Measurements from ENCODE around the gene GINS3.
"Not testable (repeated sequence)": the region's sequence is repeated elsewhere in the genome, so short reads cannot be mapped to it uniquely, and the experiment has no call there.

The GINS3 gene

GRCh38 chr16:58393138-58393504, 850 bp downstream of the GINS3 start:
- no peak for DNase-seq

GRCh38 chr16:58396897-58397296, 4.6 kb downstream of the GINS3 start:
- DNase-seq: not testable (repeated sequence)

- DNase-seq: peak; percentile 25 to 69
Observed at GRCh38 chr16:58399718-58400633, 7.7 kb downstream of the GINS3 start.

DNA sequence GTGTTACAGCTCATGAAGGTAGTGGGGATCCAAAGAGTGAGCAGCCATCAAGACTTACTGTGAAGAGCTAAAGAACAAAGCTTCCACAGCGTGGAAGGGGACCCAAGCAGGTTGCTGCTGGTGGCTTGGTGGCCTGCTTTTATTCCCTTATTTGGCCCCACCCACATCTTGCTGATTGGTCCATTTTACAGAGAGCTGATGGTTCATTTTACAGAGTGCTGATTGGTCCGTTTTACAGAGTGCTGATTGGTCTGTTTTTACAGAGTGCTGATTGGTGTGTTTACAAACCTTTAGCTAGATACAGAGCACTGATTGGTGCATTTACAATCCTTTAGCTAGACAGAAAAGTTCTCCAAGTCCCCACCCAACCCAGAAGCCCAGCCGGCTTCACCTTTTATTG, 9.0 kb downstream of the GINS3 start:
- not testable (repeated sequence) for DNase-seq

GRCh38 chr16:58402796-58403195, 10.5 kb downstream of the GINS3 start:
- DNase-seq: no peak

DNA sequence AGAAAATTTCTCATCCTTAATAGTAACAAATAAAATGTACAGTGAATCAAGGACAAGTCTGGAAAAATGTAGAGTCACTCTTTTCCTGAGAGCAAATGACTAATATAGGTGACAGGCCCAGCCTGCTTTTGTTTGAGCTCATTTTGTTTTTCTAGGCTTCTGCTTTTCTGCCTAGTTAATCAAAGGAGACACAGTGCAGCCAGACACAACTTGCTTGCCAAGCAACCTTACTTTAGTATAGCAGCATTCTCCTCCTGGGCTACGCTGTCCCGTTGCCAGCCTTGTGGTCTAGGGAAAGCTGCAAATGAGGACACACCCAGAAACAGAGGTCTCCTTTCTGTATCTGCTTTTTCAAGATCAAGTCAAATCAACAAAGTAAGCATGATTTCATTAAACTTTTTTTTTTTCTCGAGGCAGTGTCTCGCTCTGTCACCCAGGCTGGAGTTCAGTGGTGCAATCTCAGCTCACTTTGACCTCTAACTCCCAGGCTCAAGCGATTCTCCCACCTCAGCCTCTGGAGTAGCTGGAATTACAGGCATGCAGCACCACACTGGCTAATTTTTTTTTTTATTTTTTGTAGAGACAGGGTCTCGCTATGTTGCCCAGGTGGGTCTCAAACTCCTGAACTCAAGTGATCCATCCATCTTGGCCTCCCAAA, 17.2 kb downstream of the GINS3 start:
- DNase-seq: no peak

- DNase-seq: no peak
Observed at GRCh38 chr16:58411336-58411735, 19.1 kb downstream of the GINS3 start.

DNA sequence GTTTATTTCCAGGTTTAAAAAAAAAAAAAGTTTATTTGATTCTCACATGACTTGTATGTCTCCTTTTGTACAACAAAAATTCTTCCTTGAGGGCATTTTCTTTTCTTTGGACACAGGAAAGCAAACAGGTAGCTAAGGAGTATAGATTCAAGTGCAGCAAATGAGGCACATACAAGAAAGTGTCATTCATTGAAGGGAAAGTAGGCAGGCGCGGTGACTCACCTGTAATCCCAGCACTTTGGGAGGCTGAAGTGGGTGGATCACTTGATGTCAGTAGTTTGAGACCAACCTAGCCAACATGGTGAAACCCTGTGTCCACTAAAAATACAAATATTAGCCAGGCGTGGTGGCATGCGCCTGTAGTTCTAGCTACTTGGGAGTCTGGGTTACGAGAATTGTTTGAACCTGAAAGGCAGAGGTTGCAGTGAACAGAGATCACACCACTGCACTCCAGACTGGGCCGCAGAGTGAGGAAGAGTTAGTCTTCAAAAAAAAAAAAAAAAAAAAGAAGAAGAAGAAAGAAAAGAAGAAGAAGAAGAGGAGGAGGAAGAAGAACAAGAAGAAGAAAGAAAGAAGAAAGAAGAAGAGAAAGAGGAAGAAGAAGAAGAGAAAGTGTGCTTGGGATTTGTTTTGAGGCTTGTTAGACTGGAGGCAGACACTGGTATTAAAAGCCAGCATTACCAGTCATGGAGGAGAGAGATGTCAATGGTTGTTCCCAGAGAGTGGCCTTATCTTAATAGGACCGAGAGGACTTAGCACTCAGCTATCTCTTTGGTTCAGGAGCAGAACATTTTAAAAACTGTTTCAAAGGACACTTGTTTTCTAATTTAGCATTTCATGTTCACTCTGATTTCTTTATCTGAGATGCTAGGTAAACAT, 19.7 kb downstream of the GINS3 start:
- no peak for DNase-seq

- not testable (repeated sequence) for DNase-seq
Observed at GRCh38 chr16:58412615-58412970, 20.3 kb downstream of the GINS3 start.

- DNase-seq: no peak
Observed at GRCh38 chr16:58413359-58413758, 21.1 kb downstream of the GINS3 start.

DNA sequence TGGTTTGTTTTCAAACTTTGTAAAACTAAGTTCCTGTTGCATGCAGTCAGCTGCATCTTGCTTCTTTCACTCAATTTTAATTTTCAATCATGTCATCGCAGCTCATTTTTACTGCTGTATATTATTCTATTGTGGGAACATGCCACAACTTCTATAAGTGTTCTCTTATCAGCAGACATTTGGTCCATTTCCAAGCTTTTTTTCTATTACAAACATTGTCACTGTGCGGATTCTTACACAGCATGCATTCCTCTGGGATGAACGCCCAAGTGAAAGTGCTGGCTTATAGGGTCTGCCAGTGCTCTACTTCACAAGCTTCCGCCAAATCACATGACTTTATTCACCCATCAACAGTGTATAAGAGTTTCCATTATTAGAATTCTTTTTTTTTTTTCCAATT, 22.7 kb downstream of the GINS3 start:
- DNase-seq: no peak

GRCh38 chr16:58415961-58416360, 23.7 kb downstream of the GINS3 start:
- not testable (repeated sequence) for DNase-seq

DNA sequence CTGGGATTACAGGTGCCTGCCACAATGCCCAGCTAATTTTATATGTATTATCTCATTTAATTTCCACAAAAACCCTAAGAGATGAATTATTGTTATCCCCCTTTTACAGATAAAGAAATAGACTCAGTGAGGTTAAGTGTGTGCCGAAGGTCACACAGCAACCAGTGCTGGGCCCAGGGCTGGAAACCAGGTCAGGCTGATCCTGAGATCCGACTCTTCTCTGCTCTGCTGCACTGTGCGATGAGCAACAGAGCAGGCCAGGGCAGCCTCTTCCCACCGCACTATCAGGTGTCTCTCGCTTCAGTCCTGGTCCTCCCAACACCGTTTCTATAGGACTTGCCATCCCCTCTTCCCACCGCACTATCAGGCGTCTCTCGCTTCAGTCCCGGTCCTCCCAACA, 24.8 kb downstream of the GINS3 start:
- no peak for DNase-seq

DNA sequence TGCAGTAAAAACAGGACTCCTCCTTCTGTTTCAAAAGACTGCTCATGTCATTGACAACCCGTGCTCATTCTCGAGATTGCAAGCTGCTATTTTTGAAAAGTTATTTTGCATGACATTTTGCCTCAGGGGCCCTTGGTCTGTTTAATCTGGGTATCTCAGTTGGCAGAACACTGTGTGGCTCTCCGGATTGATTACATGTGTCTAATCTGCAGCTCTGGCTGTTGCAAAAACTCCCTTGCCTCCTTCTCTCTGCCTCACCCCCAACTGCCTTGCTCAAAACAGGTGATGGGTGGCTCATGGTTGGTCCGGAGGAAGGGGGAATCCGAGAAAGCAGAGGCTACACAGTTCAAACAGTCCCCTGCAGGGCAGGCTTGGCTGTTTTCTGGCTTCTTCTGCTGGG, 25.3 kb downstream of the GINS3 start:
- DNase-seq: no peak

DNA sequence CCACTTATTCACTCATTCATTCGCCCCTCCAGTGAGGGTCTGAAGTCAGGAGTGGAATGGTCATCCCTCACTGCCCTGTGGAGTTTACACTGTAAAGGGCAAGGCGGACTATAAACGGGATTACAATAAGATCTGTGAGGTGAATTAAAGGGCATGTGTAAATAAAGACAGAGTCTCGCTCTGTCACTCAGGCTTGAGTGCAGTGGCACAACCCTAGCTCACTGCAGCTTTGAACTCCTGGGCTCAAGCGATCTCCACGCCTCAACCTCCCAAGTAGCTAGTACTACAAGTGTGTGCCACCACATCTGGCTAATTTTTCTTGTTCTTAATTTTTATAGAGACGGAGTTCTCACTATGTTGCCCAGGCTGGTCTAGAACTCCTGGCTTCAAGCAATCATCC, 25.8 kb downstream of the GINS3 start:
- no peak for DNase-seq

GRCh38 chr16:58418601-58419000, 26.3 kb downstream of the GINS3 start:
- DNase-seq: no peak

GRCh38 chr16:58419241-58419990, 27.1 kb downstream of the GINS3 start:
- DNase-seq: no peak

- DNase-seq: no peak
Observed at GRCh38 chr16:58421059-58421458, 28.8 kb downstream of the GINS3 start.

DNA sequence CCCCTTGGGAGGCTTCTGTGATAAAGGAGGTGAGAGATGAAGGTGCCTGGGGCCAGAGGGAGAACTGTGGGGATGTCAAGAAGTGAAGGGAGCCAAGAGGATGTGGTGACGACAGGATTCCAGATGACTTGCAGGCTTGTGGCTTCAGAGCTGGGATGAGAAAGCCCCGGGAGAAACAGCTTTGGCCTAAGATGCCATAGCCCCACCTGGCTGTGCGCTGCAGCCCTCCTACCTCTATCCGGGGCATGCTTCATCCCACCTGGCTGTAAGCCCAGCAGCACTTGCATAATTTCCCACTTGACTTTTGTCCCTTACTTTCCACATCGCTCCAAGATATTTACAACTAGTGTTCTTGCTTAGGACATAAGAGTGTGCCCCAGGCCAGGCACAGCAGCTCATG, 29.3 kb downstream of the GINS3 start:
- DNase-seq: no peak

DNA sequence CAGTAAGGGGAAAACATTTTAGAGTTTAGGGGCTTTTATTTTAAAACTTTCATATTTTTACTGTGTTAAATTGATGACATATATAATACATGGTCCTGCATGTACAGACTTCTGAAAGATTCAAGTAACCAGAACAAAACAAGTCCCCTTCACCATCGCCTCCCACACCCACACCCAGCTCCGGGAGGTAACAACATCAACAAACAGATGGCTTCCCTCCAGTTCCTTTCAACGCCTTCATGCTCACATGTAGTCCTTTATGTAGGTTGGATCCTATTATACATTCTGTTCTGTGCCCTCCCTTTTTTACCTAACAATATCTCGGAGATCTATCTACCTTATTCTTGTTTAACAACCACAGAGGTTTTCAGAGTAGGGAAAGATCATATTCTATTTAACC, 30.5 kb downstream of the GINS3 start:
- DNase-seq: no peak

DNA sequence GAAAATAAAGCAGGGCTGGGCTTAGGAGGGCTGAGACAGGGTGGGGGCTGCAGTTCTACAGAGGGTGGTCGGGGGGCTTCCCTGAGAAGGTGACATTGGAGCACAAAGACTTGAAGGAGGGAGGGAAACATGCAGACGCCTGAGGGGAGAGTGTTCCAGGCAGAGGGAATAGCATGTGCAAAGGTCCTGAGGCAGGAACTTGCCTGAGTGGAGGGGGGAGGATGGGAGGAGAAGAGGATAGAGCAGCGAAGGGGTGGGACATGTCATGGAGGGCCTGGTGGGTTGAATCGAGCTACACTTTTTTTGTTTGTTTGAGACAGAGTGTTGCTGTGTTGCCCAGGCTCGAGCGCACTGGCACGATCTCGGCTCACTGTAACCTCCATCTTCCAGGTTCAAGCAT, 33.0 kb downstream of the GINS3 start:
- no peak for DNase-seq

GRCh38 chr16:58425756-58426494, 33.7 kb downstream of the GINS3 start:
- DNase-seq: no peak

Data from SHP77 (cell line).